ENCODE results near the gene COL2A1. TPM values are rescaled to one million over a fixed set of nuclear protein-coding genes. Genes with fewer than 3 reads are reported as not detected.

COL2A1 gene
- total and polyA plus RNA-seq, 8 donors: 0.06 to 91.3 (median 71.0) TPM; not detected in 1

DNA sequence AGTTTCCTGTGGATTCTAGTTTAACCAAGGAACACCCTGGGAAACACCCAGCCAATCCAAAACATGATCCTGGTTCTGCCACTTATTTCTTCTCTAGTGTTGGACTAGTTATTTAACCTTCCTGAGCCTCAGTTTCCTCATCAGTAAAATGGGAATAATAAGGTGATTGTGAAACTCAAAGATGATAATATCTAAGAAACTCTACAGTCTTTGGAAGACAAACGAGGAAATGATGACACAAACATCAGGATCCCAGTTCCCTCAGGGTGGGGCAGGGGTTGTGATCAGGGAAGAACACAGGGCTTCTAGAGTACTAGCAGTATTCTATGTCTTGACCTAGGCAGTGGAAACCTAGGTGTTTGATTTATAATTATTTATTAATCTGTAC is 58.9 kb downstream of the COL2A1 start:
- intact Hi-C loops (cut with DNase I): no loop called here
- DNase-seq: no peak
- Histone ChIP-seq H3K36me3 (no peaks in the 10 kb centered on the region), H3K4me1 (peaks cover 0 to 21% of the 10 kb centered on the region in 2 donors), H3K27ac (no peak overlapping the region), H3K27me3 (peaks cover 5 to 31% of the 10 kb centered on the region in 2 donors), H3K9me3 (no peaks in the 10 kb centered on the region), H3K4me3 (no peak overlapping the region)
- TF ChIP-seq, protein P1, sequence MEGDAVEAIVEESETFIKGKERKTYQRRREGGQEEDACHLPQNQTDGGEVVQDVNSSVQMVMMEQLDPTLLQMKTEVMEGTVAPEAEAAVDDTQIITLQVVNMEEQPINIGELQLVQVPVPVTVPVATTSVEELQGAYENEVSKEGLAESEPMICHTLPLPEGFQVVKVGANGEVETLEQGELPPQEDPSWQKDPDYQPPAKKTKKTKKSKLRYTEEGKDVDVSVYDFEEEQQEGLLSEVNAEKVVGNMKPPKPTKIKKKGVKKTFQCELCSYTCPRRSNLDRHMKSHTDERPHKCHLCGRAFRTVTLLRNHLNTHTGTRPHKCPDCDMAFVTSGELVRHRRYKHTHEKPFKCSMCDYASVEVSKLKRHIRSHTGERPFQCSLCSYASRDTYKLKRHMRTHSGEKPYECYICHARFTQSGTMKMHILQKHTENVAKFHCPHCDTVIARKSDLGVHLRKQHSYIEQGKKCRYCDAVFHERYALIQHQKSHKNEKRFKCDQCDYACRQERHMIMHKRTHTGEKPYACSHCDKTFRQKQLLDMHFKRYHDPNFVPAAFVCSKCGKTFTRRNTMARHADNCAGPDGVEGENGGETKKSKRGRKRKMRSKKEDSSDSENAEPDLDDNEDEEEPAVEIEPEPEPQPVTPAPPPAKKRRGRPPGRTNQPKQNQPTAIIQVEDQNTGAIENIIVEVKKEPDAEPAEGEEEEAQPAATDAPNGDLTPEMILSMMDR (IDR thresholded peaks at IDR 0.05): no peak
- no peak for ATAC-seq

DNA sequence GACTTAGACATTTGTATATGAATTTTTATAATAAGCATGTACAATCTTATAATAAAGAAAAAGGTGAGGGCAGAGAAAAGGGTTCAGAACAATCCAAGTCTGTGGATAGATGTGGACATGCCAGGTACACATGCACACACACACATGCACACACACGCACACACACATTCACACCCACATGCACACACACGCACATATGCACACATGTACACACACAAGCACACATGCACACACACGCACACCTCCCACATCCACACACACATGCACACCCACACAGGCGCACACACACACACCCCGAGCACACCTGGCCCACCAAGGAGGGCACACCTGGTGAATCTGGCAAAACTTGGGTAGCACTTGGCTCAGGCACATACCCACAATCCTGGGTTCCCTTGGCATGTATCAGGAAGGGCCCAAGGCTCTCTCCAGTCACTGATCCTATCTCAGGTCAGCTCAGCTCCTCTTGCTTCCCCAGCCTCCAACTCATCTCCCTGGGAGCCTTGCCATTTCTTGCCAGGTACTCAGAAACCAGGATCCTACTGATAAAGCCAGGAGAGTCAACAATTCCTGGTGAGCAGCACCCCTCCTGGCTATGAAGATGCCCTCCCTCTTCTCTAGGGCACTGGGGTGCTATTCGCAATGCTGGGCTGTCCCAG is 59.5 kb downstream of the COL2A1 start:
- TF ChIP-seq, protein P1 (IDR thresholded peaks at IDR 0.05): no peak
- H3K27ac ChIP-seq: no peak overlapping the region
- no peak for ATAC-seq
- intact Hi-C loops (cut with DNase I): no loop called here
- no peaks in the 10 kb centered on the region for H3K9me3 ChIP-seq
- H3K36me3 ChIP-seq: no peaks in the 10 kb centered on the region
- DNase-seq: no peak
- peaks cover 5 to 31% of the 10 kb centered on the region in 2 donors for H3K27me3 ChIP-seq
- H3K4me3 ChIP-seq: no peak overlapping the region
- peaks cover 0 to 21% of the 10 kb centered on the region in 2 donors for H3K4me1 ChIP-seq

DNA sequence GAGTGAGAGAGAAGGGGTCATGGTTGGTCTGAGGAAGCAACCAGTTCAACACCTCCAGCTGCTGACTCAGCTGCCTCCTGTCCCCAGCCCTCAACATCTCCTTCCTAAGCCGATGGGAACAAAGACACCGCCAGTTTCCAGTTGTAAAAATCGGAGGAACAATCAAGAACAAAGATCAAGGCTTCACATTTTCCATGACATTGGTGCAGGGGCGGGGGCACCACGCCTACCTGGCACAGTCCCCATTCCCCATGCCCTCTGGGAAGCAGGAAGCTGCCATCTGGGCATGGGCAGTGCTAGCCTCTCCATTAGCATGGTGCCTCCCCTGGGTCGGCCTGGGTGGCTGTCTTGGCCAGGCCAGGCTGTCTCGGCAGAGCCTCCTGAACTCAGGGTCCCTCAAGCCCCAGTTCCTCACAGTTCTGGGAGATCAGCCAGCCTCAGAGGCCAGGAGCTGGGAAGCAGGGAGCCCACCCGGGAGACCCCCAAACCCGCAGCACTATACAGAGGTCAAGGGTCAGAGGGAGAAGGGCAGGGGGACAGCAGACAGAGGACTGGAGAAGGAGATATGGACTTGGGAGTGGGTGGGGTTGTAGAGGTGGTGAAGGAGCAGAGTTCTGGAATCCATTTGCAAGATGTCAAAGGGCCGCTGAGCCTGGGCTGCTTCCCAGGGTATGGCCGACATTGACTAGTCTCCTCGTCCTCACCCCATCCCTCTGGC is 60.5 kb downstream of the COL2A1 start:
- ATAC-seq: no peak
- DNase-seq: no peak
- H3K4me1 ChIP-seq: peaks cover 0 to 15% of the 10 kb centered on the region in 2 donors
- TF ChIP-seq, protein P1 (IDR thresholded peaks at IDR 0.05): no peak
- H3K36me3 ChIP-seq: no peaks in the 10 kb centered on the region
- H3K4me3 ChIP-seq: no peak overlapping the region
- intact Hi-C loops (cut with DNase I): no loop called here
- H3K9me3 ChIP-seq: no peaks in the 10 kb centered on the region
- H3K27ac ChIP-seq: no peak overlapping the region
- H3K27me3 ChIP-seq: peaks cover 5 to 31% of the 10 kb centered on the region in 2 donors

DNA sequence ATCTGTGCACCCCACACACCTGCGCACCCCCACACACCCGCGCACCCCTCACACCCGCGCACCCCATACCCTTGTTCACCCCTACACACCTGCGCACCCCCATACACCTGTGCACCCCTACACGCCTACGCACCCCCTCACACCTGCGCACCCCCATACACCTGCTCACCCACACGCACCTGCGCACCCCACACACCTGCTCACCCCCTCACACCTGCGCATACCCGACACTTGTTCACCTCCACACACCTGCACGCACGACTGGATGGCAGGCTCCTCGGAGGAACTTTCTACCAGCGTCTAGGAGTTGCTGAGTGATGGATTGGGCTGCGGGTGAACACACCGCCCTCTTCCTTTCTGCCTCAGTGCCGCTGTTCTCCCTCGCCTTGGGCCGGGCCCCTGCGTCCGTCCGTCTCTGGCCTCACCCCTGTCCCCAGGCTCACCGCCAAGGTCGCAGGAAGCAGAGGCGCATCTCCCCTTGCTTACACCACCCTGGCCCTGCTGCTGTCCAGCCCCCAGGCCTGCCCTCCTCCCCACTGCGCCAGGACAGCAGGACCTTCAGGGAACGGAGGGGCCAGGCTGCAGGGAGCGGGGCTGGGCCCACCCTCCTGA is 61.6 kb downstream of the COL2A1 start:
- DNase-seq (no peak), ATAC-seq (no peak)
- Histone ChIP-seq H3K9me3 (no peaks in the 10 kb centered on the region), H3K4me3 (no peak overlapping the region), H3K27me3 (peaks cover 5 to 31% of the 10 kb centered on the region in 2 donors), H3K27ac (no peak overlapping the region), H3K4me1 (peaks cover 0 to 15% of the 10 kb centered on the region in 2 donors), H3K36me3 (no peaks in the 10 kb centered on the region)
- TF ChIP-seq, protein P1 (IDR thresholded peaks at IDR 0.05): no peak
- intact Hi-C loops (cut with DNase I): no loop called here
